SK-N-MC (cell line): ENCODE measurements around the gene PRR5L.

Source experiments
- DNase-seq: peaks from one replicate; pipeline ENCODE4 v3.0.0-alpha.2; 2011; ENCODE audit warnings: low read depth, low spot score
- H3K27ac ChIP-seq: fragments of 200-600 bp; sonication (generic); 2 replicates; pipeline ENCODE4 v1.5.1; 2016; ENCODE audit warnings: mixed run types
- H3K36me3 ChIP-seq: fragments of 200-600 bp; sonication (generic); 2 replicates; pipeline ENCODE4 v1.6.1; 2017; ENCODE audit warnings: antibody characterized with exemption, low read length, mixed read lengths; ENCODE audit not compliant: insufficient read depth
- H3K4me3 ChIP-seq: fragments of 200-600 bp; sonication (generic); 2 replicates; pipeline ENCODE4 v1.5.1; 2016
- H3K9ac ChIP-seq: fragments of 200-600 bp; sonication (generic); 2 replicates; pipeline ENCODE4 v1.8.0; 2017; ENCODE audit warnings: mixed run types, mixed read lengths; ENCODE audit not compliant: insufficient read length
- H3K9me3 ChIP-seq: fragments of 200-600 bp; sonication (generic); 2 replicates; pipeline ENCODE4 v1.6.1; 2017; ENCODE audit warnings: low read depth, mild to moderate bottlenecking, antibody characterized with exemption, low read length, moderate library complexity, mixed read lengths
- EZH2 ChIP-seq: fragments of 200-600 bp; sonication (generic); IDR thresholded peaks from one replicate; pipeline ENCODE4 v1.6.1; 2017; ENCODE audit warnings: antibody characterized with exemption
- FOXP2 ChIP-seq: optimal IDR thresholded peaks from 2 replicates; pipeline ENCODE3; 2011; ENCODE audit warnings: mild to moderate bottlenecking, moderate library complexity; ENCODE audit not compliant: insufficient read depth; ENCODE audit errors: extremely low read length, control extremely low read depth
- POLR2AphosphoS5 ChIP-seq: IDR thresholded peaks from 2 replicates; pipeline ENCODE4 v1.6.1; 2012; ENCODE audit warnings: mild to moderate bottlenecking, low read depth, low read length, borderline replicate concordance

PRR5L gene

GRCh38 chr11:36488096-36488495 is 192.0 kb downstream of the PRR5L start:
- Histone ChIP-seq H3K27ac (peak overlapping the region; percentile 84), H3K36me3 (peaks cover 52% of the 10 kb centered on the region), H3K9ac (peak overlapping the region; percentile 20), H3K4me3 (peak overlapping the region; percentile 54), H3K9me3 (no peaks in the 10 kb centered on the region)
- no peak for DNase-seq
- TF ChIP-seq EZH2 (no peak), FOXP2 (no peak), POLR2AphosphoS5 (no peak)

GRCh38 chr11:36490026-36490806 is 194.1 kb downstream of the PRR5L start:
- H3K4me3 ChIP-seq: no peak overlapping the region
- H3K9me3 ChIP-seq: no peaks in the 10 kb centered on the region
- H3K27ac ChIP-seq: no peak overlapping the region
- no peak for TF ChIP-seq POLR2AphosphoS5
- TF ChIP-seq FOXP2: no peak
- TF ChIP-seq EZH2: no peak
- no peak for DNase-seq
- H3K9ac ChIP-seq: no peak overlapping the region
- H3K36me3 ChIP-seq: peaks cover 57% of the 10 kb centered on the region

DNA sequence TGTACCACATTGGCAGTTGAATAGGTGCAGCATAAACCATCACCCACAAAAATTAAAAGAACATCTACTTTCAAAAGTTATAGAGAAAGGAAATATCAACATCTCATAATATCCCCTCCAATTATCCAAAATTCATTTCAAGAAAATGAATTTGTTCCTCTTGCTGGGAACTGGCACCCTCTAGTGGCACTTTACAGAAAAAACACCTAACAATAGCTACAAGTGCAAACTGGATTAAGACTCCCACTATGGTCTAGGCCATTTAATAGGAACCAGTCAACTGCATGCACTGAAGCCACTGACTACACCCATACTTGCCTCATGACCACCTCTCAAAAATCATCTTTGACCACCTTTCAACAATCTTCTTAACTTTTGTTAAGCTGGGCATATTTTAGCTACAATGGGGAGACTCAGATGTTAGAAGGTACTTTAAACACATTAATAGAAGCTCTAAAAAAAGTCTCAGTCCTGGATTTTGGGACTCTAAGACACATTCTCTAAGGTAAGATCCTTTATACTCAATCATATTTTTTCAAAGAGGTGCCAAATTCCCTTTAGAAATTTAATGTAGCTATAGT is 196.7 kb downstream of the PRR5L start:
- H3K4me3 ChIP-seq: no peak overlapping the region
- H3K9me3 ChIP-seq: no peaks in the 10 kb centered on the region
- peak; percentile 65 for DNase-seq
- peaks cover 61% of the 10 kb centered on the region for H3K36me3 ChIP-seq
- H3K9ac ChIP-seq: no peak overlapping the region
- TF ChIP-seq FOXP2 (no peak), EZH2 (no peak), POLR2AphosphoS5 (no peak)
- H3K27ac ChIP-seq: no peak overlapping the region

- TF ChIP-seq FOXP2 (no peak), POLR2AphosphoS5 (no peak), EZH2 (no peak)
- DNase-seq: no peak
- no peak overlapping the region for H3K9ac ChIP-seq
- H3K4me3 ChIP-seq: no peak overlapping the region
- H3K27ac ChIP-seq: no peak overlapping the region
- no peaks in the 10 kb centered on the region for H3K9me3 ChIP-seq
- peaks cover 65% of the 10 kb centered on the region for H3K36me3 ChIP-seq
These were observed 197.2 kb downstream of the PRR5L start for GRCh38 chr11:36493332-36493731.

DNA sequence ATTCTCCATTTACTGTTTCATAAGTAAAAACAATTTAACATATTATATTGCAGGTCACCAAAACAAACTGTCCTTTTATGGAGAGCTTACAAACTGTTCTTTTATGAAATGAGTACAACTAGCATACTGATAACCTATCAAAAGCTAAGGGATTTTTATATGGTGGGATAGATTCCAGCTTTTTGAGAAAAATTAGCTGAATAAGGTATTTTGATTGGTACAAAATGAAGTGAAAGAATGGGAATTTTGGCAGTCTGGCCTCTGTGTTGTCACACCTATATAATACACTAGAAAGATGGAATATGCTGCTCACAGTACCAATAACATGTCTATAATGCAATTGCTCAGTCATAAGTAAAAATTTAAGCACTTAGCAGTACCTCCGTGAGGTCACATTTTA is 202.6 kb downstream of the PRR5L start:
- H3K27ac ChIP-seq: no peak overlapping the region
- H3K4me3 ChIP-seq: no peak overlapping the region
- no peaks in the 10 kb centered on the region for H3K9me3 ChIP-seq
- no peak for TF ChIP-seq EZH2
- no peak for TF ChIP-seq POLR2AphosphoS5
- TF ChIP-seq FOXP2: no peak
- no peak for DNase-seq
- H3K9ac ChIP-seq: no peak overlapping the region
- peaks cover 40% of the 10 kb centered on the region for H3K36me3 ChIP-seq

DNA sequence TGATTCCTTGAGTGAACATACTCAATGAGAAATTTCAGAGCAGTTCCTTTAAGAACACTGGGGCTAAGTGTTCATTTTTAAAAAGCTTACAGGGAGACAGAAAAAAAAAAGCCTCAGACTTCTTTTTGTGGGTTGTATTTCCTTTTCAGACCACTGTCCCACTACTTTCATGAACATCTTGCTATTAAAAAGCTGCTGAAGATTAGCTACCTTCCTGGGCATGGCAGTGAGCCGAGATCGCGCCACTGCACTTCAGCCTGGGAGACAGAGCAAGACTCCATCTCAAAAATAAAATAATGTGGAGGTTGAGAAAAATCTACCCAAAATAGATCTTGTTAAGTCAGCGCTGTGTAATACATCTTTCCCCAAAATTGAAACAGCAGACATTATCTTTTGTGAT is 203.2 kb downstream of the PRR5L start:
- H3K27ac ChIP-seq: no peak overlapping the region
- H3K9ac ChIP-seq: no peak overlapping the region
- TF ChIP-seq POLR2AphosphoS5 (no peak), FOXP2 (no peak), EZH2 (no peak)
- peaks cover 39% of the 10 kb centered on the region for H3K36me3 ChIP-seq
- H3K4me3 ChIP-seq: no peak overlapping the region
- no peak for DNase-seq
- H3K9me3 ChIP-seq: no peaks in the 10 kb centered on the region

DNA sequence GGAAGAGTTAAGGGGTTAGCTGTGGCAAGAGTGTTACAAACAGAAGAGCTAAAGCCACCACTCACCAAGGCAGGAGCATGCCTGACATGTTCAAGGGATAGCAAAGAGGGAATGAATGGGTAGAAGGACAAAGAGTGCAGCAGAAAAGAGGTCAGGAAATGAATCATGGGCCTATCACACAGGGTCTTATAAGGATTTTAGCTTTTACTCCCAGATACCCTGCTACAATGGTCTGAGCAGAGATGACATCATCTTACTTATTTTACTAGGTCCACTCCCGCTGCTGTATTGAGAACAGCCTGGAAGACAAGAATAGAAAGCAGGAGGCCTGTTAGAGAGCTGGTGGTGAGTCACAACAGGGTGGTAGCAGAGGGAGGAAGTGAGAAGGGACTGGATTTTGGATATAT is 204.2 kb downstream of the PRR5L start:
- Histone ChIP-seq H3K4me3 (no peak overlapping the region), H3K36me3 (peaks cover 35% of the 10 kb centered on the region), H3K9ac (no peak overlapping the region), H3K9me3 (no peaks in the 10 kb centered on the region), H3K27ac (no peak overlapping the region)
- no peak for DNase-seq
- no peak for TF ChIP-seq FOXP2

GRCh38 chr11:36501236-36501635 is 205.1 kb downstream of the PRR5L start:
- no peak for TF ChIP-seq EZH2
- no peak for TF ChIP-seq POLR2AphosphoS5
- no peak for TF ChIP-seq FOXP2
- H3K9ac ChIP-seq: no peak overlapping the region
- H3K27ac ChIP-seq: no peak overlapping the region
- peaks cover 34% of the 10 kb centered on the region for H3K36me3 ChIP-seq
- H3K4me3 ChIP-seq: no peak overlapping the region
- no peak for DNase-seq
- H3K9me3 ChIP-seq: no peaks in the 10 kb centered on the region

DNA sequence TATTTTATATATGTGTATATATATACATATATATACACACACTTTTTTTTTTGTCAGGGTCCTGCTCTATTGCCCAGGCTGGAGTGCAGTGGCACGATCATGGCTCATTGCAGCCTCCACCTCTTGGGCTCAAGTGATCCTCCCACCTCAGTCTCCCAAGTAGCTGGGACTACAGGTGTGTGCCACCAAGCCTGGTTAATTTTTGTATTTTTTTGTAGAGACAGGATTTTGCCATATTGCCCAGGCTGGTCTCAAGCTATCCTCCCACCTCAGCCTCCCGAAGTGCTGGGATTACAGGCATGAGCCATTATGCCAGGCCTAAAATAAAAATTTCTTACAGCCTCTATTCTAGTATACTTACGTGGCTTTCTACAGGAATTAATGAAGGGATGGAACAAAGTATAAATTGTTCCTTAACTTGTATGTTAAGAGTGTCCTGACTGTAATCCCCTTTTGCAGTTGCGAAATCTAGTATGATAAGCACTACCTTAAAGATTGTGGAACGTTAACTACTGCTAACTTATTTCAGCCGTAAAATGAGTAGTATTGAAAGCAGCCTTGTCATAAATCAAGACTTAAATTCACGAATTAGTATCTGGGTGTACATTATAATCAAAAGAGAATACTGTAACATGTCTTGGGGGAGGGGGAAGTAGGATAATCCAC is 211.9 kb downstream of the PRR5L start:
- DNase-seq: no peak
- Histone ChIP-seq H3K9ac (no peak overlapping the region), H3K36me3 (peaks cover 3% of the 10 kb centered on the region; the same call in 1 of the 2 replicates), H3K27ac (no peak overlapping the region), H3K4me3 (peak overlapping the region; percentile 96), H3K9me3 (no peaks in the 10 kb centered on the region)
- TF ChIP-seq POLR2AphosphoS5 (no peak), EZH2 (no peak), FOXP2 (no peak)
